A673 (cell line): Measurements from ENCODE around the gene CCDC137. TPM values are rescaled to one million over a fixed set of nuclear protein-coding genes. Genes with fewer than 3 reads are reported as not detected.

Source experiments
- BruUV-seq: library from RNA; stranded (reverse); fragments of 400-500 nt; replicated peaks from 2 replicates; lab custom pipeline; 2021; lab: Mats Ljungman, UMichigan
- CTCF ChIA-PET: fragments of 300-600 bp; sonication (Branson Sonifier 250); formaldehyde crosslinking; loops from one replicate; lab custom pipeline; 2022; ENCODE audit warnings: antibody characterized with exemption; lab: Charles Lee
- POLR2A ChIA-PET: fragments of 300-600 bp; sonication (Branson Sonifier 250); formaldehyde crosslinking; loops from one replicate; lab custom pipeline; 2022; ENCODE audit warnings: antibody characterized with exemption; ENCODE audit not compliant: low non-redundant PET; lab: Charles Lee
- DNase-seq: peaks from one replicate; pipeline ENCODE4 v3.0.0-alpha.2; 2015; ENCODE audit warnings: low spot score
- H3K27ac ChIP-seq: fragments of 200-600 bp; sonication (generic); 2 replicates; pipeline ENCODE4 v1.5.1; 2016; ENCODE audit warnings: mixed run types, low read depth, mild to moderate bottlenecking, mixed read lengths, antibody characterized with exemption, low read length; ENCODE audit not compliant: poor library complexity, severe bottlenecking
- H3K27me3 ChIP-seq: fragments of 200-600 bp; sonication (generic); replicated peaks from 2 replicates; pipeline ENCODE4 v1.6.1; 2017; ENCODE audit warnings: mixed run types, low read depth, mild to moderate bottlenecking, mixed read lengths, antibody characterized with exemption, low read length; ENCODE audit not compliant: insufficient read depth, poor library complexity
- H3K36me3 ChIP-seq: fragments of 200-600 bp; sonication (generic); 2 replicates; pipeline ENCODE4 v1.6.1; 2016; ENCODE audit warnings: mixed run types, mild to moderate bottlenecking, mixed read lengths, antibody characterized with exemption, low read length; ENCODE audit not compliant: insufficient read depth, poor library complexity, severe bottlenecking
- H3K4me1 ChIP-seq: fragments of 200-600 bp; sonication (generic); 2 replicates; pipeline ENCODE4 v1.6.1; 2017; ENCODE audit warnings: mixed run types, mild to moderate bottlenecking, mixed read lengths, antibody characterized with exemption, low read length; ENCODE audit not compliant: insufficient read depth, poor library complexity, severe bottlenecking
- H3K4me3 ChIP-seq: fragments of 200-600 bp; sonication (generic); 2 replicates; pipeline ENCODE4 v1.5.1; 2016; ENCODE audit warnings: low read depth, mixed run types, mild to moderate bottlenecking, mixed read lengths, low read length; ENCODE audit not compliant: poor library complexity, severe bottlenecking
- H3K9me3 ChIP-seq: fragments of 200-600 bp; sonication (generic); 2 replicates; pipeline ENCODE4 v1.6.1; 2016; ENCODE audit warnings: mixed run types, low read depth, mild to moderate bottlenecking, mixed read lengths, antibody characterized with exemption, low read length; ENCODE audit not compliant: poor library complexity, severe bottlenecking
- EZH2 ChIP-seq: fragments of 200-600 bp; sonication (generic); IDR thresholded peaks from 2 replicates; pipeline ENCODE4 v1.6.1; 2017; ENCODE audit warnings: borderline replicate concordance, low read depth, mild to moderate bottlenecking, mixed read lengths, antibody characterized with exemption, low read length; ENCODE audit not compliant: poor library complexity, severe bottlenecking
- intact Hi-C: fragments of 100-400 bp; cut with micrococcal nuclease; formaldehyde crosslinking; loops from one replicate; pipeline ENCODE4 v1.10.0; 2022; ENCODE audit not compliant: unreplicated experiment
- total RNA-seq: library from RNA; stranded (reverse); gene quantifications from 2 replicates; pipeline ENCODE4 v1.2.3, GENCODE V29; 2021
- TF ChIP-seq, protein P1 (sequence below): fragments of 300-800, 200-600 bp; sonication (generic); conservative IDR thresholded peaks from 2 replicates; pipeline ENCODE4 v1.5.1; 2017; ENCODE audit warnings: low read depth, mild to moderate bottlenecking, antibody characterized with exemption, low read length, moderate library complexity, mixed read lengths

Gene CCDC137
- total RNA-seq, 1 experiment from 2014 or later: 56.3 TPM

GRCh38 chr17:81711814-81712467 lies 45.4 kb downstream of the CCDC137 start, which contains the start of gene SLC25A10:
Gene SLC25A10, plus strand, starts transcription at chr17:81712284. Its CDS starts 143 bp downstream, at chr17:81712427.
- H3K9me3 ChIP-seq: no peaks in the 10 kb centered on the region
- no peak for TF ChIP-seq EZH2
- TF ChIP-seq, protein P1, sequence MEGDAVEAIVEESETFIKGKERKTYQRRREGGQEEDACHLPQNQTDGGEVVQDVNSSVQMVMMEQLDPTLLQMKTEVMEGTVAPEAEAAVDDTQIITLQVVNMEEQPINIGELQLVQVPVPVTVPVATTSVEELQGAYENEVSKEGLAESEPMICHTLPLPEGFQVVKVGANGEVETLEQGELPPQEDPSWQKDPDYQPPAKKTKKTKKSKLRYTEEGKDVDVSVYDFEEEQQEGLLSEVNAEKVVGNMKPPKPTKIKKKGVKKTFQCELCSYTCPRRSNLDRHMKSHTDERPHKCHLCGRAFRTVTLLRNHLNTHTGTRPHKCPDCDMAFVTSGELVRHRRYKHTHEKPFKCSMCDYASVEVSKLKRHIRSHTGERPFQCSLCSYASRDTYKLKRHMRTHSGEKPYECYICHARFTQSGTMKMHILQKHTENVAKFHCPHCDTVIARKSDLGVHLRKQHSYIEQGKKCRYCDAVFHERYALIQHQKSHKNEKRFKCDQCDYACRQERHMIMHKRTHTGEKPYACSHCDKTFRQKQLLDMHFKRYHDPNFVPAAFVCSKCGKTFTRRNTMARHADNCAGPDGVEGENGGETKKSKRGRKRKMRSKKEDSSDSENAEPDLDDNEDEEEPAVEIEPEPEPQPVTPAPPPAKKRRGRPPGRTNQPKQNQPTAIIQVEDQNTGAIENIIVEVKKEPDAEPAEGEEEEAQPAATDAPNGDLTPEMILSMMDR: no peak
- intact Hi-C loops: no loop called here
- BruUV-seq: no TSS peak
- H3K27me3 ChIP-seq: no peaks in the 10 kb centered on the region
- H3K4me1 ChIP-seq: peaks cover 19% of the 10 kb centered on the region
- H3K36me3 ChIP-seq: peaks cover 33% of the 10 kb centered on the region
- CTCF ChIA-PET: interaction anchor here (0.7 kb wide), 1 partner anchor 44 kb away, joined by 6 read pairs; no protein-coding TSS in a partner anchor
- peak; percentile 90 for DNase-seq
- H3K27ac ChIP-seq: peak within 1 kb of the TSS; percentile 84
- H3K4me3 ChIP-seq: peak within 1 kb of the TSS; percentile 85
- POLR2A ChIA-PET: interaction anchor here (0.6 kb wide), 2 partner anchors 16 to 32 kb away, joined by 5 to 10 read pairs; no protein-coding TSS in a partner anchor

DNA sequence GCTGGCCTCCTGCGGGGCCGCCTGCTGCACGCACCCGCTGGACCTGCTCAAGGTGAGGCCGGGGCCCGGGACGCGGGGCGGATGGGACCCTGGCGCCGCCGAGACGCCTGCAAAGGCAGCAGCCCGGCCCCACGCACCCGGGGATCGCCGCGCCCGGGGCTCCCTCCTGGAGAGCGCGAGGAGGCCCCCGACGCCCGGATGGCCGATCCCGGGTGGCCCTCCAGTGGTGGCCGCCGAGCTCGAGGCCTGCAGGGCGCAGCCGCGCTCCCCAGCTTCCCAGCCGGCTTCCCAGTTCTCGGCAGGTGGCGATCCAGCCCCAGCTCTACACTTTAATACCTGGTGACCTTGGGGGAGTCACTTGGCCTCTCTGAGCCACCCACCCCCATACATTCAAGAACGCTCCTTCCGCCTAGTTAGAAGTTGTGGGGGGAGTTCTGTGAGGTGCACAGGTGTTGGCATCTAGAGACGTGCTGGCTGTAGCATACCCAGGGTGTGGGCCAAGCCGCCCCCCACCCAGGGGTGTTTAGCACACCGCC lies 46.0 kb downstream of the CCDC137 start:
- intact Hi-C loops: no loop called here
- ChIA-PET CTCF (no interaction called here), POLR2A (interaction anchor here (0.7 kb wide), 1 partner anchor 311 kb away, joined by 4 read pairs; the partner anchor contains the start of gene LRRC45)
- BruUV-seq: no TSS peak
- DNase-seq: no peak
- H3K27ac ChIP-seq: peak overlapping the region; percentile 84
- H3K4me1 ChIP-seq: peaks cover 19% of the 10 kb centered on the region
- no peaks in the 10 kb centered on the region for H3K9me3 ChIP-seq
- H3K36me3 ChIP-seq: peaks cover 27% of the 10 kb centered on the region
- TF ChIP-seq EZH2: no peak
- TF ChIP-seq, protein P1: 0 out of 2 replicates have a peak, but pooled peaks have one; percentile 19
- H3K27me3 ChIP-seq: no peaks in the 10 kb centered on the region
- H3K4me3 ChIP-seq: peak overlapping the region; percentile 85

GRCh38 chr17:81713004-81713555 lies 46.5 kb downstream of the CCDC137 start:
- no peak for DNase-seq
- no TSS peak for BruUV-seq
- no peak for TF ChIP-seq EZH2
- TF ChIP-seq, protein P1: no peak
- Histone ChIP-seq H3K36me3 (peaks cover 26% of the 10 kb centered on the region), H3K4me3 (peak overlapping the region; percentile 85), H3K27ac (peak overlapping the region; percentile 84), H3K27me3 (no peaks in the 10 kb centered on the region), H3K9me3 (no peaks in the 10 kb centered on the region), H3K4me1 (peaks cover 19% of the 10 kb centered on the region)
- intact Hi-C loops: no loop called here
- ChIA-PET CTCF (interaction anchor here (0.7 kb wide), 1 partner anchor 93 kb away, joined by 4 read pairs; no protein-coding TSS in a partner anchor), POLR2A (interaction anchor here (0.6 to 0.7 kb wide), 2 partner anchors 17 to 310 kb away, joined by 4 to 5 read pairs; partner anchors contain the start of gene LRRC45)
